HL-60 (cell line): ENCODE data around the gene IGSF6.
A peak's percentile ranks its signal among the peaks of the same experiment; 100 is the strongest.

Experiments used
- DNase-seq, 2 experiments: peaks; one replicate each; pipeline ENCODE4 v3.0.0-alpha.2; 2010 to 2020; ENCODE audit warnings: low read depth in 1 of 2, low spot score in 1 of 2
- H3K27ac ChIP-seq: fragments of 250-450 bp; sonication (Bioruptor Pico); replicated peaks from 2 replicates; pipeline ENCODE4 v1.5.1; 2020; ENCODE audit warnings: mild to moderate bottlenecking, moderate library complexity
- H3K27me3 ChIP-seq: fragments of 250-450 bp; sonication (Bioruptor Pico); 2 replicates; pipeline ENCODE4 v1.5.1; 2021; ENCODE audit warnings: mild to moderate bottlenecking, moderate library complexity; ENCODE audit not compliant: insufficient read depth, poor library complexity, severe bottlenecking
- H3K4me3 ChIP-seq: replicated peaks from 2 replicates; pipeline ENCODE4 v1.5.1; 2011; ENCODE audit warnings: mild to moderate bottlenecking, control low read depth, low read length; ENCODE audit not compliant: insufficient read depth
- GABPA ChIP-seq: IDR thresholded peaks from 2 replicates; pipeline ENCODE4 v1.6.1; 2012; ENCODE audit warnings: low read depth
- POLR2AphosphoS5 ChIP-seq: IDR thresholded peaks from 2 replicates; pipeline ENCODE4 v1.6.1; 2012; ENCODE audit warnings: low read depth
- SPI1 ChIP-seq: IDR thresholded peaks from 2 replicates; pipeline ENCODE4 v1.6.1; 2012; ENCODE audit warnings: low read depth, mild to moderate bottlenecking, borderline replicate concordance
- TF ChIP-seq, protein P1 (sequence below): IDR thresholded peaks from one replicate; pipeline ENCODE4 v1.5.1; 2011; ENCODE audit warnings: low read length, control low read depth, inconsistent platforms; ENCODE audit not compliant: insufficient read depth
- TF ChIP-seq, protein P2 (sequence below): IDR thresholded peaks from 2 replicates; pipeline ENCODE4 v1.6.1; 2012; ENCODE audit warnings: low read depth; ENCODE audit not compliant: insufficient replicate concordance

IGSF6 gene

DNA sequence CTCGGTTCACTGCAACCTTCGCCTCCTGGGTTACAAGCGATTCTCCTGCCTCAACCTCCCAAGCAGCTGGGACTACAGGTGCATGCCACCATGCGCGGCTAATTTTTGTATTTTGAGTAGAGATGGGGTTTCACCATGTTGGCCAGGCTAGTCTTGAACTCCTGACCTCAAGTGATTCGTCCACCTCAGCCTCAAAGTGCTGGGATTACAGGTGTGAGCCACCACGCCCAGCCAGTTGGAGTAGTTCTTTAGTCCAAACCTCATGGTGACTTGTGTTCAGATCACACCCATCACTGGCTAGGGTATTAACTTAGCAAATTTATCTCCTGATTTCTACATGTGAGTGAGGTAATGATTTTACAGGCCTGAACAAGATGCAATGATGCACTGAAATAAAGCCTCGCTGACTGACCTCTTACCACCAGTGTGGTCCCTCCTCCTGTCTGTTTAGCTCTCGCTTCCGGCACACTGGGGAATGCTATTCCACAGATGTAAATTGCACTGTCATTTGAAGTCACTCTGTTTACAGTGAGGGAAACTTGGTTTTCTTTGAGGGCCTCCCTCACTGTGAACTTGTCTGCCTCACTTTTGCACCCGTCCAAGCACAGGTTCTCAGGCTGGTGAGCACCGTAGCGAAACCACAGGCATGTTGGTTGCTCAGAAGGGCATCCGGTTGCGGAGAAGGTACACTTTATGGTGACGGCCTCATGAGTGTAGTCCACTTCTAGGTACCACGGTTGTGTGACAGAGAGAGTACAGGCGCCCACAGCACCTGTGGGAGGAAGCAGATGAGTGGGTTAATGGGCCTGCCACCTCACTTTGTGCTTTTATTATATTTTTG, 5.5 kb downstream of the IGSF6 start:
- Histone ChIP-seq H3K27ac (no peak overlapping the region), H3K4me3 (no peak overlapping the region), H3K27me3 (no peaks in the 10 kb centered on the region)
- DNase-seq = no peak
- TF ChIP-seq POLR2AphosphoS5 (no peak), GABPA (no peak), SPI1 (no peak)
- TF ChIP-seq, protein P1, sequence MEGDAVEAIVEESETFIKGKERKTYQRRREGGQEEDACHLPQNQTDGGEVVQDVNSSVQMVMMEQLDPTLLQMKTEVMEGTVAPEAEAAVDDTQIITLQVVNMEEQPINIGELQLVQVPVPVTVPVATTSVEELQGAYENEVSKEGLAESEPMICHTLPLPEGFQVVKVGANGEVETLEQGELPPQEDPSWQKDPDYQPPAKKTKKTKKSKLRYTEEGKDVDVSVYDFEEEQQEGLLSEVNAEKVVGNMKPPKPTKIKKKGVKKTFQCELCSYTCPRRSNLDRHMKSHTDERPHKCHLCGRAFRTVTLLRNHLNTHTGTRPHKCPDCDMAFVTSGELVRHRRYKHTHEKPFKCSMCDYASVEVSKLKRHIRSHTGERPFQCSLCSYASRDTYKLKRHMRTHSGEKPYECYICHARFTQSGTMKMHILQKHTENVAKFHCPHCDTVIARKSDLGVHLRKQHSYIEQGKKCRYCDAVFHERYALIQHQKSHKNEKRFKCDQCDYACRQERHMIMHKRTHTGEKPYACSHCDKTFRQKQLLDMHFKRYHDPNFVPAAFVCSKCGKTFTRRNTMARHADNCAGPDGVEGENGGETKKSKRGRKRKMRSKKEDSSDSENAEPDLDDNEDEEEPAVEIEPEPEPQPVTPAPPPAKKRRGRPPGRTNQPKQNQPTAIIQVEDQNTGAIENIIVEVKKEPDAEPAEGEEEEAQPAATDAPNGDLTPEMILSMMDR = no peak
- TF ChIP-seq, protein P2, sequence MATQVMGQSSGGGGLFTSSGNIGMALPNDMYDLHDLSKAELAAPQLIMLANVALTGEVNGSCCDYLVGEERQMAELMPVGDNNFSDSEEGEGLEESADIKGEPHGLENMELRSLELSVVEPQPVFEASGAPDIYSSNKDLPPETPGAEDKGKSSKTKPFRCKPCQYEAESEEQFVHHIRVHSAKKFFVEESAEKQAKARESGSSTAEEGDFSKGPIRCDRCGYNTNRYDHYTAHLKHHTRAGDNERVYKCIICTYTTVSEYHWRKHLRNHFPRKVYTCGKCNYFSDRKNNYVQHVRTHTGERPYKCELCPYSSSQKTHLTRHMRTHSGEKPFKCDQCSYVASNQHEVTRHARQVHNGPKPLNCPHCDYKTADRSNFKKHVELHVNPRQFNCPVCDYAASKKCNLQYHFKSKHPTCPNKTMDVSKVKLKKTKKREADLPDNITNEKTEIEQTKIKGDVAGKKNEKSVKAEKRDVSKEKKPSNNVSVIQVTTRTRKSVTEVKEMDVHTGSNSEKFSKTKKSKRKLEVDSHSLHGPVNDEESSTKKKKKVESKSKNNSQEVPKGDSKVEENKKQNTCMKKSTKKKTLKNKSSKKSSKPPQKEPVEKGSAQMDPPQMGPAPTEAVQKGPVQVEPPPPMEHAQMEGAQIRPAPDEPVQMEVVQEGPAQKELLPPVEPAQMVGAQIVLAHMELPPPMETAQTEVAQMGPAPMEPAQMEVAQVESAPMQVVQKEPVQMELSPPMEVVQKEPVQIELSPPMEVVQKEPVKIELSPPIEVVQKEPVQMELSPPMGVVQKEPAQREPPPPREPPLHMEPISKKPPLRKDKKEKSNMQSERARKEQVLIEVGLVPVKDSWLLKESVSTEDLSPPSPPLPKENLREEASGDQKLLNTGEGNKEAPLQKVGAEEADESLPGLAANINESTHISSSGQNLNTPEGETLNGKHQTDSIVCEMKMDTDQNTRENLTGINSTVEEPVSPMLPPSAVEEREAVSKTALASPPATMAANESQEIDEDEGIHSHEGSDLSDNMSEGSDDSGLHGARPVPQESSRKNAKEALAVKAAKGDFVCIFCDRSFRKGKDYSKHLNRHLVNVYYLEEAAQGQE = no peak

DNA sequence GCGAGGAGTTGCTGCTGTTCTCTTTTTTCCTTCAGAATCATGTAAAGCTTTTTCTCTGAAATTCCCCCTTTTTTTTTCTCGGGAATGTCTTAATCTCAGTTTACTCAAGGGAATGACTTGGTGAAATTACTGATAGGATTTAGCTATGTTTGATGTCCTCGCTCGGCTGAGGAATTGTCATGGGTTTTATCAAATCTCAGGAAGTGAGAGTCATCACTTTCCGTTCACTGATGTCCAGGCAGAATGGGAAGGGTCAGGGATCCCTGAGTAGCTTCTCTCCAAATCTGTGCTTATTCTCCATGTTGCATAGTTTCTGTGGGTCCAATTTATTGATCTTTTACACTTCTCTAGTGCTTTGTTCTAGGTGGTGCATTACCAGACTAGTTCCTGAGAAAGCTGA, 6.3 kb downstream of the IGSF6 start:
- no peak for DNase-seq
- TF ChIP-seq, protein P1 = no peak
- TF ChIP-seq GABPA (no peak), SPI1 (no peak), POLR2AphosphoS5 (no peak)
- TF ChIP-seq, protein P2 = no peak
- Histone ChIP-seq H3K4me3 (no peak overlapping the region), H3K27me3 (no peaks in the 10 kb centered on the region), H3K27ac (no peak overlapping the region)

DNA sequence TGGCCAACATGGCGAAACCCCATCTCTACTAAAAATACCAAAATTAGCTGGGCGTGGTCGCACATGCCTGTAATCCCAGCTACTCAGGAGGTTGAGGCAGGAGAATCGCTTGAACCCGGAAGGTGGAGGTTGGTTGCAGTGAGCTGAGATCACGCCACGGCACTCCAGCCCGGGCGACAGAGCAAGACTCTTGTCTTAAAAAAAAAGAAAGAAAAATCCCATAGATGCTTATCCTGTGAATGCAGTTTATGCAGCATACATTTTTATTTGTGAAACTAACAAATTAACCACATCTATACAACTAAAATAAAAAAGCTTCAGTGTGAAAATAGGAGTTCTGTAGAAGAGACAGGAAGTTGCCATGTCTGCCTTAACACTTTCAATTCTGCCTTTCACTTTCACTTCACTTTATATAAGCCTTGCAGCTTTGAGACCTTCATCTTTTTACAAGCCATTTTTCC, 7.1 kb downstream of the IGSF6 start:
- H3K4me3 ChIP-seq = peak overlapping the region; percentile 27
- DNase-seq = no peak
- H3K27me3 ChIP-seq = no peaks in the 10 kb centered on the region

More for the DNA sequence above, 7.1 kb downstream of the IGSF6 start:
- no peak for TF ChIP-seq POLR2AphosphoS5
- no peak for TF ChIP-seq GABPA
- TF ChIP-seq, protein P2 = no peak
- peak; percentile 16; the same call in 1 of the 2 replicates for TF ChIP-seq SPI1
- TF ChIP-seq, protein P1 = no peak
- peak overlapping the region; percentile 44 for H3K27ac ChIP-seq
